Stimulated activated CD8-positive, alpha-beta memory T cell treated with anti-CD3 and anti-CD28 coated beads, Interleukin-7, amount 100 ng/mL, for 4 hours (primary cell): ENCODE measurements around the gene PICALM.
"Not testable (repeated sequence)": the region's sequence is repeated elsewhere in the genome, so short reads cannot be mapped to it uniquely, and the experiment has no call there.

Experiments
- DNase-seq, 2 donors: peaks; one replicate each; pipeline ENCODE4 v3.0.0-alpha.2; 2020; ENCODE audit warnings: low read depth in 2 of 2

The PICALM gene

GRCh38 chr11:85977751-85978160 lies 91.1 kb downstream of the PICALM start:
- DNase-seq: no peak

DNA sequence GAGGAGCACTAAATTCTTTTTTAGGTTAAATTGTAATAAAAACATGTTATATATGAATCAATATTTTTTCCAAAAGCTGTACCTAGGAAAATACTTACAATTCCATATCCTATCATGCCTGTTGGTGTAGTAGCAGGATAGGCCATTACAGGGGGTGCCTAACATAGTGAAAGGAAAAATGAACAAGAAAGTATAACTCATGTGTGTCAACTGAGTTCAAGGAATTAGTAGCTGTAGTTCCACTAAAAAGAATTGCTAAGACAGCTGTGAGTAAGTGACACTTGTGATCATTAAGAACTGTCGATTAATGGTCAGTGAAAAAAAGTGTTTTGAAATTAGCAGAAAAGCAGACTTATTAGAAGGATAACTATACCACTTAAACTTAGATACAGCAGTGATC lies 92.4 kb downstream of the PICALM start:
- DNase-seq: no peak

DNA sequence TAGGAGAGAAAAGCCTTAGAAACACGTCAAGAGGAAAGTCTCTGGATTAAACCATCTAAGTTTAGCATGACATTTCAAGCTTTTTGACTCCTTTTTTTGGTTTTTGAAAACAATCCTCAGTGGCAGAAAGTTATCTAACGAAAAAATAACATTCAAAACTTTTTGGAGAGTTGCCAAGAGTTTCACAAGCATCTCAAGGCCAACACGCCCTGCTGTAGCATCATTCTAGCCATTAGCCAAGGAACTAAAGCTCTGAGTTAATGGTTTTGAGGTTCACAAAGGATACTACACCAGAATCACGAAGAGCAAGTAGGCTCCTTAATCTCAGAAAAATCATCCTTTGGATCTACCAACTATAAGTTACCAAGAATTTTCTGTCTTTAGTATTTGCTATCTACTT lies 94.8 kb downstream of the PICALM start:
- DNase-seq: no peak

- no peak for DNase-seq
Observed at GRCh38 chr11:85970593-85970992, 98.3 kb downstream of the PICALM start.

DNA sequence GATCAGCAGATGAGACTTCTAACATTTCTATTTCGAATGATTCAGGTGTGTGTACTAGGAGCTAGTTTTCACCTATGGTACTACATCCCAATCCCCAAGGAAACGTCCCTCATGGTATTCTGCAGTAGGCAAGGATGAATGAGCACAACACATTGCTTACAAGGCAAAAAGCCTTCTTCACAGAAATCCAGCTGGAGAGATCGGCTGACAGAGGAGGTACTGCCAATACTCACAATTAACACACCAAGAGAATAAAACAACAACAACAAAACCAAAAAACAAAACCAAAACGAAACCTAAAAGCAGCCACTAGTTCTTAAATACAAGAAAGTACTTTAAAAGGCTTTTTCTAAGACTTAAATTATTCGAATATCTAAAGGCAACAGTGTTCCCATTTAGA lies 101.4 kb downstream of the PICALM start:
- DNase-seq: no peak

DNA sequence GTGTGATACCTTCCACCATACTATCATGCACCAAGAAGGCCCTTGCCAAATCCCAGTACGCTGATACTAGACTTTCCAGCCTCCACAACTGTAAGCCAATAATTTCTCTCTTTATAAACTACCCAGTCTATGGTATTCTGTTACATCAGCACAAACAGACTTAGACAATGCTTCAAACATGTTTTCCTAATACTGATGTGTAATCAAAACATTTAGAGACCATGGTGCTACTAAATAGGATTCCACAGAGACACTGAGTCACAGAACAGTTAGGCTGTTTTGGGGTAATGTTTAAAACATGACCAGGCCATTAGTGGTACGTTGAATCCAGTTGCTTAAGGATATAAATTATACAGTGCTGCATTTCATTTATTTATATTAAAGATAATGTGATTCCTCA lies 103.7 kb downstream of the PICALM start:
- DNase-seq: no peak

- DNase-seq: no peak
Observed at GRCh38 chr11:85961930-85962363, 106.9 kb downstream of the PICALM start.

- DNase-seq: no peak
Observed at GRCh38 chr11:85961130-85961529, 107.8 kb downstream of the PICALM start.

DNA sequence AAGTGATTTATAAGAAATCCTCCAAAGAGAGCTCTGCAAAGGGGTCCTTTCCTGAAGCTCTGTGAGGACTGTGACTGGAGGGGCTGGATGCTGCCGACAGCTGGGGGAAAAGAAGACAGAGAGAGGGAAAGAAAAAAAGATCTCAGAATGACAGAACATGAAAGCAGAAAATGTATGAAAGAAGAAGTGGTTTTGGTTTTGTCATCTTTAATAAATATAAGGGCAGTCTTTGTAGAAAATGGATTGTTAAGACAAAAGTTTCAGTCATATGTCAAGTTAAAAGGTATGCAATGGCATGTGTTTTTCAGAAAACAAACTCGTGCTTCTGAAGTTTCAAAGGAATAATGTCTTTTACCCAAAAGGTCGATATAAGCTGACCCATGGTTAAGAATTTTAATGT lies 108.2 kb downstream of the PICALM start:
- no peak for DNase-seq

GRCh38 chr11:85955531-85955930 lies 113.4 kb downstream of the PICALM start:
- DNase-seq: no peak

- no peak for DNase-seq
Observed at GRCh38 chr11:85953491-85954143, 115.3 kb downstream of the PICALM start.

DNA sequence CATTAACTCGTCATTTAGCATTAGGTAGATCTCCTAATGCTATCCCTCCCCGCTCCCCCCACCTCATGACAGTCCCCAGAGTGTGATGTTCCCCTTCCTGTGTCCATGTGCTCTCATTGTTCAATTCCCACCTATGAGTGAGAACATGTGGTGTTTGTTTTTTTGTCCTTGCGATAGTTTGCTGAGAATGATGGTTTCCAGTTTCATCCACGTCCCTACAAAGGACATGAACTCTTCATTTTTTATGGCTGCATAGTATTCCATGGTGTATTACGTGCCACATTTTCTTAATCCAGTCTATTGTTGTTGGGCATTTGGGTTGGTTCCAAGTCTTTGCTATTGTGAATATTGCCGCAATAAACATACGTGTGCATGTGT lies 116.8 kb downstream of the PICALM start:
- DNase-seq: not testable (repeated sequence)

DNA sequence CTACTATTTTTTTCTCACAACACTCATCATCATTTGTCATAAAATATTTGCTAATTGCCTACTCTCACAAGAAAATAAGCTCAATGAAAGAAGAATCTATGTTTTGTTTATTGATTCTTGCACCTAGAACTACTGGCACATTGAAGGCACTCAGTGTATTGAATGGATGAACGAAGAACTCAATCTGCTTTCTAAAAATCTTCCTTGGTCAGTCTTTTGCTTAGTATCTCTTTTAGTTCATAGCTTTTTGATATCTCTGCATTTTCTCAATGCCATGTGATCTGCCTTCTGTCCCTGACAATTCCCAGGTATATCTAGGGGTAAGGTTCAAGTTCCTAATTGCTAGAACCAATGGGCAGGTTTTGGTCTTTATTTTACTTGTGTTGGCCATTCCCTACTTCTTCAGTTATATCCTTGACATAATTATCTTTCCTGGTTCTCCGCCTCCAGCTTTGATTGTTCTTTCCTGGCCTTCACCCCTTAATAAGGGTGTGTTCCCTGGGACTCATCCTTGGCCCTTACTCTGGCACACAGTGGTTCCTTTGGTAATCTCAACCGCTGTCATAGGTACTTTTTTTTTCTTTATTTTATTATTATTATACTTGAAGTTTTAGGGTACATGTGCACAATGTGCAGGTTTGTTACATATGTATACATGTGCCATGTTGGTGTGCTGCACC lies 117.3 kb downstream of the PICALM start:
- no peak for DNase-seq

DNA sequence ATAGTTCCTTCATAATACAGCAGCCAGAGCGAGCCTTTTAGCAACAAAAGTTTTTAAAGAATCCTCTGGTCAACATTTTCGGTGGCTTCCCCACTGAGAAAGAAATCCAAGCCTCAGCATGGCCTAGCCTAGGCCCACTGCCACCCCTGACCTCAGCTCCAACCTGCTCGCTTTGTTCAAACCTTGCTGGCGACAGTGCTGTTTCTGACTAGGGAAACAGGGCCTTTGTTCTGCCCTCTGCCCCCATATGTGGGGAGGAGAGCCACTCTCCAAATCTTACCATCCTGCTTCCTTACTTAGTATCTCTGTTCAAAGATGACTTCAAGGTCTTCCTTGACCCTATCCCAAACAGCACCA lies 117.9 kb downstream of the PICALM start:
- no peak for DNase-seq

- no peak for DNase-seq
Observed at GRCh38 chr11:85950317-85951048, 118.4 kb downstream of the PICALM start.

DNA sequence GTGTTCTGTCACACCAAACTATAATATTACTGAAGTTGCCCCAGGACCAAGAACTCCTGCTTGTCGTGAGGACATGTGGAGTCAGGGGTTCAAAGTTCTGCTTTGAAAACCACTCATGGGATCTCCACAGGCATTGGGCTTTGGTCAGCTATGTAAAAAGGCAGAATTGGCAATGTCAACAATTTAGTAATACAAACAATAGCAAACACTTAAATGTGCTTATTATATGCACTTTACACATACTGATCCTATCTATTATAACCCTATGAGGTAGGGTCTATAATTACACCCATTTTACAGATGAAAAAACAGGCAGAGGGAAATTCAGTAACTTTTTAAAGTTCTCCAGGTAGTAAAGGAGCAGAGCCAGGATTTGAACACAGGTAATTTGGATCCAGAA lies 119.1 kb downstream of the PICALM start:
- no peak for DNase-seq

- no peak for DNase-seq
Observed at GRCh38 chr11:85948884-85949283, 120.0 kb downstream of the PICALM start.

GRCh38 chr11:85947431-85948272 lies 121.2 kb downstream of the PICALM start:
- no peak for DNase-seq

GRCh38 chr11:85946221-85946620 lies 122.7 kb downstream of the PICALM start:
- DNase-seq: no peak

GRCh38 chr11:85945788-85946187 lies 123.1 kb downstream of the PICALM start:
- no peak for DNase-seq

DNA sequence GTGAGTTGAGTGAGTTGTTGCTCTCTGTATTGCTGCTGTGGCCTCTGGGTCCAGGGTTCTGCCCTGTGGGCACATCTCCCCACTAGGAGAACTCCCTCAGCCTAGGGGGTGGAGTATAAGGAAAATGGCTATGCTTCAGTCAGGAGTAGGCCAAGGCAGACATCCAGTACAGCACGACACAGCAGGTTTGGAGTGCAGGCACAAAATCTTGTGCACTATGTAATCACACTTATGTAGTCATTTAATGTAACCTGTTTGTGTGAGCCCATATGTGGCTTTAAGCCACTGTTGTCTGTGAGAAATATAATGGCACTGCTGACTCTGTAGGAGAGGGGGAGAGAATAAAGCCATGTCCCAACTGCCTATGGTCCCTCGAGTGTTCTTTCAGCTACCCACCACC lies 123.6 kb downstream of the PICALM start:
- DNase-seq: no peak

GRCh38 chr11:85941380-85941973 lies 127.4 kb downstream of the PICALM start:
- DNase-seq: no peak
